ENCODE data around the gene USP13. TPM values are rescaled to one million over a fixed set of nuclear protein-coding genes. Genes with fewer than 3 reads are reported as not detected.

Gene USP13
- 10 to 100 TPM; 75.9 to 89.7 TPM for total RNA-seq

- no peaks in the 10 kb centered on the region for H3K27me3 ChIP-seq
- H3K27ac ChIP-seq: peak within 1 kb of the TSS; percentile 93 to 97
- DNase-seq (ENCODE audit: low spot score): peak; percentile 67
- no peaks in the 10 kb centered on the region for H3K36me3 ChIP-seq
- TF ChIP-seq CTCF (IDR thresholded peaks at IDR 0.05): peak in 1 of 2 donors; percentile 28
- no peaks in the 10 kb centered on the region for H3K9me3 ChIP-seq
- H3K4me1 ChIP-seq: peaks cover 0 to 9% of the 10 kb centered on the region in 2 donors
- peak within 1 kb of the TSS; percentile 58 to 79 for H3K4me3 ChIP-seq
These were observed at the start of gene USP13 for GRCh38 chr3:179652447-179653095. TSS of gene USP13 (plus strand) at chr3:179653040. CDS start at chr3:179653226, 186 bp downstream.

GRCh38 chr3:179603321-179603720 lies 49.5 kb upstream of the USP13 start:
- Histone ChIP-seq H3K4me3 (peak overlapping the region in 1 of 2 donors; percentile 82), H3K27ac (no peak overlapping the region), H3K4me1 (peaks cover 0 to 36% of the 10 kb centered on the region in 2 donors), H3K27me3 (no peaks in the 10 kb centered on the region), H3K9me3 (no peaks in the 10 kb centered on the region), H3K36me3 (peaks cover 30% of the 10 kb centered on the region)
- no peak for DNase-seq (ENCODE audit: low spot score)
- TF ChIP-seq CTCF (IDR thresholded peaks at IDR 0.05): no peak

GRCh38 chr3:179603831-179604230 lies 49.0 kb upstream of the USP13 start:
- no peaks in the 10 kb centered on the region for H3K9me3 ChIP-seq
- H3K36me3 ChIP-seq: peaks cover 25% of the 10 kb centered on the region
- no peak for TF ChIP-seq CTCF (IDR thresholded peaks at IDR 0.05)
- no peaks in the 10 kb centered on the region for H3K27me3 ChIP-seq
- H3K4me3 ChIP-seq: peak overlapping the region; percentile 82 to 86
- H3K27ac ChIP-seq: peak overlapping the region; percentile 92 to 94
- DNase-seq (ENCODE audit: low spot score): no peak
- H3K4me1 ChIP-seq: peaks cover 0 to 42% of the 10 kb centered on the region in 2 donors

- Histone ChIP-seq H3K36me3 (peaks cover 18% of the 10 kb centered on the region), H3K27me3 (no peaks in the 10 kb centered on the region), H3K4me3 (peak within 1 kb of the TSS; percentile 82 to 86), H3K27ac (peak within 1 kb of the TSS; percentile 92 to 94), H3K4me1 (peaks cover 0 to 48% of the 10 kb centered on the region in 2 donors), H3K9me3 (no peaks in the 10 kb centered on the region)
- TF ChIP-seq CTCF (IDR thresholded peaks at IDR 0.05): peak in 1 of 2 donors; percentile 9
- DNase-seq (ENCODE audit: low spot score): peak; percentile 96
These were observed 48.3 kb upstream of the USP13 start, which contains the start of the genes MRPL47 and NDUFB5 for GRCh38 chr3:179604321-179605078. TSS of gene MRPL47 (minus strand) at chr3:179604638. CDS start at chr3:179604624, 14 bp downstream. TSS of gene NDUFB5 (plus strand) at chr3:179604794. CDS start at chr3:179604816, 22 bp downstream.

- no peak for TF ChIP-seq CTCF (IDR thresholded peaks at IDR 0.05)
- H3K9me3 ChIP-seq: no peaks in the 10 kb centered on the region
- no peak overlapping the region for H3K27ac ChIP-seq
- H3K36me3 ChIP-seq: peaks cover 6% of the 10 kb centered on the region
- H3K4me1 ChIP-seq: peaks cover 0 to 54% of the 10 kb centered on the region in 2 donors
- no peaks in the 10 kb centered on the region for H3K27me3 ChIP-seq
- DNase-seq (ENCODE audit: low spot score): no peak
- H3K4me3 ChIP-seq: no peak overlapping the region
These were observed 46.2 kb upstream of the USP13 start for GRCh38 chr3:179606534-179607085.
